ENCODE measurements around the gene ITGA6.

GRCh38 chr2:172457536-172457935, 30.1 kb downstream of the ITGA6 start:
- TF ChIP-seq CTCF (IDR thresholded peaks at IDR 0.05 in 4 of 5, conservative IDR thresholded peaks at IDR 0.05 in 1 of 5) = no peak
- TF ChIP-seq POLR2A (IDR thresholded peaks at IDR 0.05) = no peak

Data from gastrocnemius medialis (tissue), 4 donors.